HepG2 (cell line): ENCODE data around the gene TNXB. TPM values are rescaled to one million over a fixed set of nuclear protein-coding genes. Genes with fewer than 3 reads are reported as not detected.

ENCODE experiments used
- FOXC1 ChIP-seq: sonication (generic); formaldehyde crosslinking; IDR thresholded peaks from 2 replicates; pipeline ENCODE4 v1.8.0; 2022; ENCODE audit warnings: mild to moderate bottlenecking, missing genetic modification reagents, borderline replicate concordance
- HES4 ChIP-seq: sonication (generic); formaldehyde crosslinking; IDR thresholded peaks from 2 replicates; pipeline ENCODE4 v1.9.0; 2021; ENCODE audit warnings: mild to moderate bottlenecking, missing genetic modification reagents, borderline replicate concordance
- IRF2 ChIP-seq: IDR thresholded peaks from 2 replicates; pipeline ENCODE4 v1.6.1; 2018; ENCODE audit warnings: missing genetic modification reagents, missing compliant biosample characterization
- KDM5B ChIP-seq: sonication (generic); formaldehyde crosslinking; IDR thresholded peaks from 2 replicates; pipeline ENCODE4 v1.4.0; 2020; ENCODE audit warnings: missing genetic modification reagents, mild to moderate bottlenecking, borderline replicate concordance
- KLF16 ChIP-seq, 2 experiments: sonication (generic) in 1 of 2; formaldehyde crosslinking in 1 of 2; IDR thresholded peaks; 2 replicates each; pipeline versions ENCODE4 v1.6.1 to v1.8.0; 2016 to 2023; ENCODE audit warnings: missing genetic modification reagents in 2 of 2, missing compliant biosample characterization in 1 of 2
- MAZ ChIP-seq, 2 experiments: sonication (generic) in 1 of 2; formaldehyde crosslinking in 1 of 2; IDR thresholded peaks; 2 replicates each; pipeline versions ENCODE4 v1.5.0 to v1.6.1; 2012 to 2020; ENCODE audit warnings: low read depth in 2 of 2, mild to moderate bottlenecking in 2 of 2, borderline replicate concordance in 1 of 2, improper control_type of control experiment in 1 of 2, low read length in 1 of 2, missing genetic modification reagents in 1 of 2, moderate library complexity in 1 of 2
- MXI1 ChIP-seq: IDR thresholded peaks from 3 replicates; pipeline ENCODE4 v1.6.1; 2012; ENCODE audit warnings: low read depth, low read length, inconsistent platforms, borderline replicate concordance
- NR3C1 ChIP-seq: sonication (generic); formaldehyde crosslinking; IDR thresholded peaks from 2 replicates; pipeline ENCODE4 v1.4.0; 2020; ENCODE audit warnings: missing genetic modification reagents
- POLR2A ChIP-seq, 2 experiments: IDR thresholded peaks; 2 replicates each; pipeline ENCODE4 v1.6.1; 2011; ENCODE audit warnings: low read depth in 2 of 2, low read length in 2 of 2, mild to moderate bottlenecking in 1 of 2, moderate library complexity in 1 of 2; ENCODE audit not compliant: insufficient read depth in 1 of 2
- TBX3 ChIP-seq: fragments of 450-650 bp; IDR thresholded peaks from 2 replicates; pipeline ENCODE4 v1.6.1; 2017; ENCODE audit warnings: antibody characterized with exemption, mild to moderate bottlenecking, inconsistent platforms, borderline replicate concordance
- ZEB1 ChIP-seq: IDR thresholded peaks from 2 replicates; pipeline ENCODE4 v1.6.1; 2012; ENCODE audit warnings: mild to moderate bottlenecking, low read depth, inconsistent platforms; ENCODE audit not compliant: insufficient replicate concordance
- ZFY ChIP-seq: sonication (generic); formaldehyde crosslinking; IDR thresholded peaks from 2 replicates; pipeline ENCODE4 v1.4.0; 2020; ENCODE audit warnings: missing genetic modification reagents
- ZNF317 ChIP-seq: sonication (generic); formaldehyde crosslinking; IDR thresholded peaks from 2 replicates; pipeline ENCODE4 v1.5.0; 2020; ENCODE audit warnings: mild to moderate bottlenecking, missing genetic modification reagents
- ZNF737 ChIP-seq: sonication (generic); formaldehyde crosslinking; IDR thresholded peaks from 2 replicates; pipeline ENCODE4 v1.5.0; 2020; ENCODE audit warnings: missing genetic modification reagents, mild to moderate bottlenecking, borderline replicate concordance
- polyA plus RNA-seq, 8 experiments: library from polyadenylated mRNA; depleted of rRNA in 3 of 8; stranded (reverse) in 7 of 8; unstranded in 1 of 8; fragments of >200 nt; fragmentation: Illumina TruSeq in 4 of 8; extraction: Trizol in 4 of 8; gene quantifications; 2 replicates each; pipeline versions ENCODE4 v1.2.1 to v1.2.3, GENCODE V29; 2011 to 2016; ENCODE audit warnings: low read depth in 4 of 8, missing spikeins in 1 of 8, mixed read lengths in 1 of 8; ENCODE audit not compliant: insufficient read depth in 1 of 8
- total RNA-seq, 5 experiments: library from RNA; depleted of rRNA; stranded (reverse); fragments of >200 nt; fragmentation: Illumina TruSeq; extraction: Trizol; gene quantifications; 2 replicates each; pipeline ENCODE4 v1.2.3, GENCODE V29; 2016; ENCODE audit warnings: low read depth in 1 of 5
- TF ChIP-seq, protein P1 (sequence below): IDR thresholded peaks from 2 replicates; pipeline ENCODE4 v1.6.1; 2016; ENCODE audit warnings: mild to moderate bottlenecking
- TF ChIP-seq, protein P2 (sequence below): IDR thresholded peaks from 2 replicates; pipeline ENCODE4 v1.6.1; 2018; ENCODE audit warnings: missing genetic modification reagents
- TF ChIP-seq, protein P3 (sequence below): sonication (generic); formaldehyde crosslinking; IDR thresholded peaks from 2 replicates; pipeline ENCODE4 v1.5.0; 2020; ENCODE audit warnings: missing genetic modification reagents
- TF ChIP-seq, protein P4 (sequence below): sonication (generic); formaldehyde crosslinking; IDR thresholded peaks from 2 replicates; pipeline ENCODE4 v1.8.0; 2022; ENCODE audit warnings: missing genetic modification reagents, mild to moderate bottlenecking, borderline replicate concordance
- TF ChIP-seq, protein P5 (sequence below): sonication (generic); formaldehyde crosslinking; IDR thresholded peaks from 2 replicates; pipeline ENCODE4 v1.5.0; 2020; ENCODE audit warnings: missing genetic modification reagents, mild to moderate bottlenecking, borderline replicate concordance
- TF ChIP-seq, protein P6 (sequence below): sonication (generic); formaldehyde crosslinking; IDR thresholded peaks from 2 replicates; pipeline ENCODE4 v1.4.0; 2020; ENCODE audit warnings: missing genetic modification reagents, low read depth, mild to moderate bottlenecking, borderline replicate concordance

The TNXB gene
- total and polyA plus RNA-seq, 2 of the 13 experiments (the other 11 are each of a cell fraction or from before 2014, with no cell fraction given): 1.6 to 2.7 TPM

DNA sequence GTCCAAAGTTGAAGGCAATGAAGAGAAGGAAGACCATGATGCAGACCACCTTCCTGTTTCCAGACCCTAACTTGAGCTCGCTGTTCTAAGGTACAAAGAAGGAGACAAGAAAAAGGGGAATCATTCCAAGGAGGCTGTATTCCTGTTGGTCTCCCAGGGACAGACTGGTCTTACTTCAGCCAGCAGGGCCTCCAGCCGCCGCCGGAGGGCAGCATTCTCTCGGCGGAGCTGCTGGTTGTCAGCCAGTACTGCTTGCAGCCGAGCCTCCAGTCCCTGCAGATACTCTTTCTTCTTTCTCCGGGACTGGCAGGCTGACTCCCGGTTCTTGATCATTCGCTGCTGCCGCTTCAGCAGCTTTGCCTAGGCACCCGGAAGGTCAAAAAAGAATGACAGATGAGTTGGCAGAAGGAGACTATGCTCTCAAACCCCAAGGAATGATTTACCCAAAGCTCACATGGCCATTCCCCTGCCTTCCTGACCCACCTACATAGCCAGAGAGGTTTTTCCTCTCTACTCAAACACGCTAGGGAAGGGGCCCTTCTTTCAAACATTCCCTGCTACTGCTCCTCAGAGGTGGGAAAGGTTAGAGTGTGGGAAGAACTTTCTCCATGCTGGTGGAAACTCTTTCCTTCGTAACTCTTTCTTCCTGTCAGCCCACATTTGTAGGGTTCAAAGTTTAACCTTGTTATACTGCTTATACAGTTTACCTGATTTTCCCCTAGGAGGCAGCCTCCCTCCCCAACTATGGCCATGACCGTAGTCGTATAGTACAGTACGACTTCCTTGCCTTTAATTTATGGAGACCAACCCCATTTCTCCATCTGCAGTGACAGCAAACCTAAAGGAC, 9.9 kb upstream of the TNXB start (continued):
- TF ChIP-seq TBX3 (no peak), ZNF317 (CRISPR knock-in tag) (peak; percentile 91), HES4 (CRISPR knock-in tag) (no peak), NR3C1 (CRISPR knock-in tag) (no peak), ZEB1 (no peak), POLR2A (IDR thresholded peaks at IDR 0.05; ENCODE audit: insufficient read depth in 1 of 2, low read depth in 2 of 2, low read length in 2 of 2) (peak in 1 of 2 experiments; percentile 63; a peak in 3 of 4 replicates), ZFY (CRISPR knock-in tag) (peak; percentile 50; the same call in 1 of the 2 replicates), KLF16 (CRISPR knock-in tag; IDR thresholded peaks at IDR 0.05) (peak in 1 of 2 experiments; percentile 80; a peak in 2 of 4 replicates), MAZ (IDR thresholded peaks at IDR 0.05; ENCODE audit: borderline replicate concordance, low read depth, low read length) (no peak), MAZ (CRISPR knock-in tag; IDR thresholded peaks at IDR 0.05; ENCODE audit: low read depth) (no peak), KDM5B (CRISPR knock-in tag) (0 out of 2 replicates have a peak, but pooled peaks have one; percentile 35), FOXC1 (CRISPR knock-in tag) (no peak; the same call in 1 of the 2 replicates), MXI1 (peak; percentile 42; the same call in 1 of the 3 replicates), IRF2 (CRISPR knock-in tag) (peak; percentile 69), ZNF737 (CRISPR knock-in tag) (no peak)
- TF ChIP-seq, protein P1, sequence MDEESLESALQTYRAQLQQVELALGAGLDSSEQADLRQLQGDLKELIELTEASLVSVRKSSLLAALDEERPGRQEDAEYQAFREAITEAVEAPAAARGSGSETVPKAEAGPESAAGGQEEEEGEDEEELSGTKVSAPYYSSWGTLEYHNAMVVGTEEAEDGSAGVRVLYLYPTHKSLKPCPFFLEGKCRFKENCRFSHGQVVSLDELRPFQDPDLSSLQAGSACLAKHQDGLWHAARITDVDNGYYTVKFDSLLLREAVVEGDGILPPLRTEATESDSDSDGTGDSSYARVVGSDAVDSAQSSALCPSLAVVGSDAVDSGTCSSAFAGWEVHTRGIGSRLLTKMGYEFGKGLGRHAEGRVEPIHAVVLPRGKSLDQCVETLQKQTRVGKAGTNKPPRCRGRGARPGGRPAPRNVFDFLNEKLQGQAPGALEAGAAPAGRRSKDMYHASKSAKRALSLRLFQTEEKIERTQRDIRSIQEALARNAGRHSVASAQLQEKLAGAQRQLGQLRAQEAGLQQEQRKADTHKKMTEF (CRISPR knock-in tag): peak; percentile 90
- TF ChIP-seq, protein P2, sequence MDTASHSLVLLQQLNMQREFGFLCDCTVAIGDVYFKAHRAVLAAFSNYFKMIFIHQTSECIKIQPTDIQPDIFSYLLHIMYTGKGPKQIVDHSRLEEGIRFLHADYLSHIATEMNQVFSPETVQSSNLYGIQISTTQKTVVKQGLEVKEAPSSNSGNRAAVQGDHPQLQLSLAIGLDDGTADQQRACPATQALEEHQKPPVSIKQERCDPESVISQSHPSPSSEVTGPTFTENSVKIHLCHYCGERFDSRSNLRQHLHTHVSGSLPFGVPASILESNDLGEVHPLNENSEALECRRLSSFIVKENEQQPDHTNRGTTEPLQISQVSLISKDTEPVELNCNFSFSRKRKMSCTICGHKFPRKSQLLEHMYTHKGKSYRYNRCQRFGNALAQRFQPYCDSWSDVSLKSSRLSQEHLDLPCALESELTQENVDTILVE (CRISPR knock-in tag): peak; percentile 77; the same call in 1 of the 2 replicates
- TF ChIP-seq, protein P3, sequence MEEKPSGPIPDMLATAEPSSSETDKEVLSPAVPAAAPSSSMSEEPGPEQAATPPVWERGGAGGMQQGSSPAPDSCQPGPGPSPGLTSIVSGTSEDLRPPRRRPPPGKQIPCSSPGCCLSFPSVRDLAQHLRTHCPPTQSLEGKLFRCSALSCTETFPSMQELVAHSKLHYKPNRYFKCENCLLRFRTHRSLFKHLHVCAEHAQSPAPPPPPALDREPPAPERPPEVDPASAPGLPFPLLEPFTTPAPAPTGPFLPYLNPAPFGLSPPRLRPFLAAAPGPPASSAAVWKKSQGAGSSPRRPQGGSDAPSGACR: peak; percentile 26; the same call in 1 of the 2 replicates
- TF ChIP-seq, protein P4, sequence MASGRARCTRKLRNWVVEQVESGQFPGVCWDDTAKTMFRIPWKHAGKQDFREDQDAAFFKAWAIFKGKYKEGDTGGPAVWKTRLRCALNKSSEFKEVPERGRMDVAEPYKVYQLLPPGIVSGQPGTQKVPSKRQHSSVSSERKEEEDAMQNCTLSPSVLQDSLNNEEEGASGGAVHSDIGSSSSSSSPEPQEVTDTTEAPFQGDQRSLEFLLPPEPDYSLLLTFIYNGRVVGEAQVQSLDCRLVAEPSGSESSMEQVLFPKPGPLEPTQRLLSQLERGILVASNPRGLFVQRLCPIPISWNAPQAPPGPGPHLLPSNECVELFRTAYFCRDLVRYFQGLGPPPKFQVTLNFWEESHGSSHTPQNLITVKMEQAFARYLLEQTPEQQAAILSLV (CRISPR knock-in tag): peak; percentile 78; the same call in 1 of the 2 replicates
- TF ChIP-seq, protein P5, sequence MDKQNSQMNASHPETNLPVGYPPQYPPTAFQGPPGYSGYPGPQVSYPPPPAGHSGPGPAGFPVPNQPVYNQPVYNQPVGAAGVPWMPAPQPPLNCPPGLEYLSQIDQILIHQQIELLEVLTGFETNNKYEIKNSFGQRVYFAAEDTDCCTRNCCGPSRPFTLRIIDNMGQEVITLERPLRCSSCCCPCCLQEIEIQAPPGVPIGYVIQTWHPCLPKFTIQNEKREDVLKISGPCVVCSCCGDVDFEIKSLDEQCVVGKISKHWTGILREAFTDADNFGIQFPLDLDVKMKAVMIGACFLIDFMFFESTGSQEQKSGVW (CRISPR knock-in tag): no peak
- TF ChIP-seq, protein P6, sequence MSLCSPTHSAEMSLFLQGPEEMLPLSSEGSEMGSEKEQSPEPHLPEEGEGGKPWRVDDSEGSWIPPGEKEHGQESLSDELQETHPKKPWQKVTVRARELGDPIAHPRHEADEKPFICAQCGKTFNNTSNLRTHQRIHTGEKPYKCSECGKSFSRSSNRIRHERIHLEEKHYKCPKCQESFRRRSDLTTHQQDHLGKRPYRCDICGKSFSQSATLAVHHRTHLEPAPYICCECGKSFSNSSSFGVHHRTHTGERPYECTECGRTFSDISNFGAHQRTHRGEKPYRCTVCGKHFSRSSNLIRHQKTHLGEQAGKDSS: peak; percentile 18; the same call in 1 of the 2 replicates
